Endothelial cell of umbilical vein (primary cell): Measurements from ENCODE around the gene AK8.

Source experiments
- MYC ChIP-seq: IDR thresholded peaks from one replicate; pipeline ENCODE4 v1.6.1; 2011; ENCODE audit warnings: mild to moderate bottlenecking, low read depth, low read length
- POLR2AphosphoS5 ChIP-seq: IDR thresholded peaks from 2 replicates; pipeline ENCODE4 v1.6.1; 2012; ENCODE audit warnings: low read depth, mild to moderate bottlenecking, control low read depth, low read length, moderate library complexity; ENCODE audit not compliant: insufficient read depth
- TF ChIP-seq, protein P1 (sequence below), 2 donors: IDR thresholded peaks; 1 replicate in 1 of 2; 2 replicates in 1 of 2; pipeline ENCODE4 v1.5.1; 2011; ENCODE audit warnings: low read length in 2 of 2, mild to moderate bottlenecking in 2 of 2, moderate library complexity in 2 of 2, control low read depth in 1 of 2, inconsistent platforms in 1 of 2, low read depth in 1 of 2; ENCODE audit not compliant: insufficient read depth in 1 of 2; ENCODE audit errors: extremely low read depth in 1 of 2

DNA sequence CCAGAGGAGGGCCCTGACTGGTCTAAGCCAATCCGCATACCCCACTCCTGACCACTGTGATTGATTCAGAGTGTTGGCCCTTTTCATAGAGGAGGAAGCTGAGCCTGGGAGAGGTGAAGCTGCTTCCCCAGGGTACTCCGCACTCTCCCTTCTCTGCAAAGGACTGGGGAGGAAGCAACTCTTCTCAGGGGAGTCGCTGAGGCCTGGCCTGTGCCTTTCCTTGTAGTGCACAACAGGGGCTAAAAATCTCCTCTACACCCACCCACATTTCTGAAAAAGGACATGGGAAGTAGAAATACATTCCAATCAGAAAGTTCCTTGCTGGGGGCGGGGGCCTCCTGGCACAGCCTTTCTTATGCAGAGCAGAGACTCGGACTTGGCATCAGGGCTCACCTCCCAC, 22.2 kb downstream of the AK8 start:
- TF ChIP-seq POLR2AphosphoS5 (no peak), MYC (no peak)
- TF ChIP-seq, protein P1, sequence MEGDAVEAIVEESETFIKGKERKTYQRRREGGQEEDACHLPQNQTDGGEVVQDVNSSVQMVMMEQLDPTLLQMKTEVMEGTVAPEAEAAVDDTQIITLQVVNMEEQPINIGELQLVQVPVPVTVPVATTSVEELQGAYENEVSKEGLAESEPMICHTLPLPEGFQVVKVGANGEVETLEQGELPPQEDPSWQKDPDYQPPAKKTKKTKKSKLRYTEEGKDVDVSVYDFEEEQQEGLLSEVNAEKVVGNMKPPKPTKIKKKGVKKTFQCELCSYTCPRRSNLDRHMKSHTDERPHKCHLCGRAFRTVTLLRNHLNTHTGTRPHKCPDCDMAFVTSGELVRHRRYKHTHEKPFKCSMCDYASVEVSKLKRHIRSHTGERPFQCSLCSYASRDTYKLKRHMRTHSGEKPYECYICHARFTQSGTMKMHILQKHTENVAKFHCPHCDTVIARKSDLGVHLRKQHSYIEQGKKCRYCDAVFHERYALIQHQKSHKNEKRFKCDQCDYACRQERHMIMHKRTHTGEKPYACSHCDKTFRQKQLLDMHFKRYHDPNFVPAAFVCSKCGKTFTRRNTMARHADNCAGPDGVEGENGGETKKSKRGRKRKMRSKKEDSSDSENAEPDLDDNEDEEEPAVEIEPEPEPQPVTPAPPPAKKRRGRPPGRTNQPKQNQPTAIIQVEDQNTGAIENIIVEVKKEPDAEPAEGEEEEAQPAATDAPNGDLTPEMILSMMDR (IDR thresholded peaks at IDR 0.05; ENCODE audit: extremely low read depth in 1 of 2, insufficient read depth in 1 of 2, low read depth in 1 of 2, low read length in 2 of 2): no peak
